ENCODE data around the gene TIMM17A.

TIMM17A gene

GRCh38 chr1:201955009-201955728 lies at the start of gene TIMM17A:
TSS of gene TIMM17A (plus strand) at chr1:201955503. CDS start at chr1:201955527, 24 bp downstream.
- DNase-seq (ENCODE audit: low read depth), result peak; percentile 99

DNA sequence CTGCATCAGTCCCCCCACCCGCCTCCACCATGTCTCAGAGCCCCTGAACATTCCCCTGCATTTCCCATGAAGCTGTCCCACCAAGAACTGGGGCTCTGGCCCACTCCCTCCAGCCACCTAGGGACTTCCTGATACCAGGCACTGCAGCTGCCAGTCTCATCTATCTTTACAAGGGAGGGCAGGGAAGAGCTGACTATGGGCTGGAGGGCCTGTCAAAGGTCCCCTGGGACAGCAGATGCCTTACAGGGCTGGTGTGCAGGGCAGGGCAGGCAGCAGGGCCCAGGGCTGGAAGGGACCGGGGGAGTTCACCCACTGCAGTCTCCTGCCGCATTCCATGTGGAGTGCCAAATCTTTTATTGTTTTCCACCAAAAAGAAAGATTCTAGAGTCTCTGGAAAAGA lies 49.0 kb upstream of the TIMM17A start:
- no peak for DNase-seq (ENCODE audit: low read depth)

DNA sequence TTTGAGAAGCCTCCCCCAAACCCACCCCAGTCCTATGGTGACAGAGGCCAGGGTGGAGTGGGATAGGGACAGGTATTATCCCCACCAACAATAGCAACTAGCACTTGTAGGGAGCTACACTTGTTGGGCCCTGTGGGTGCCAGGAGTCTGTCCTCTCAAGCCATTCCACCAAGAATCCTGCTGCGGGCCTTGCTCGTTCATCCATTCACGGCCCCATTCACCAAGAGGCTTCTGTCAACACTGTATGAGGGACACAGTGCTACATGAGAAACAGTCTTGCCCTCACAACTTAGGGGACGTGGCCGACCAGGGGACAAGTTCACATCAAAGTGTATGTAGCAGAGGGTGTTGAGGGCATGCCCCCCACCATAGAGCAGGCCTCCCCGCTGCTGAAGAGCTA lies 47.7 kb upstream of the TIMM17A start:
- no peak for DNase-seq (ENCODE audit: low read depth)

GRCh38 chr1:201911826-201912571 lies 43.3 kb upstream of the TIMM17A start:
- no peak for DNase-seq (ENCODE audit: low read depth)

DNA sequence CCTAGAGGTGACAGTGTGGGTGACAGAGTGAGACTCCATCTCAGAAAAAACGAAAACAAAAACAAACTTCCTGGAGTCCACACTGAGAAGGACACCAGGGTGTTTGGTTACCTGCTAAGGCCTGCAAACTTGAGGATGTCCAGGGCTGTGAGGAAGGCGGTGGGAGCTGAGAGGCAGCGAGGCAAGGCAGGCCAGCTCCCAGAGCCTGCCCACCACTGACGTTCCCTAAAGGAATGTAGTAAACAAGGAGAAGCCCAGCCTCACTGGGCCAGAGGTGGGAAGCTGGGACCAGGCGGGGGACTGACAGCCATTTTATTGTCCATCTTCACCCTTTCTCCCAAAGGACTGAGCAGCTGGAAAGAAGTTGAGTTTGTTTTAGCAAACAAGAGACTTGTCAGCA lies 42.5 kb upstream of the TIMM17A start:
- DNase-seq (ENCODE audit: low read depth), result peak; percentile 28

DNA sequence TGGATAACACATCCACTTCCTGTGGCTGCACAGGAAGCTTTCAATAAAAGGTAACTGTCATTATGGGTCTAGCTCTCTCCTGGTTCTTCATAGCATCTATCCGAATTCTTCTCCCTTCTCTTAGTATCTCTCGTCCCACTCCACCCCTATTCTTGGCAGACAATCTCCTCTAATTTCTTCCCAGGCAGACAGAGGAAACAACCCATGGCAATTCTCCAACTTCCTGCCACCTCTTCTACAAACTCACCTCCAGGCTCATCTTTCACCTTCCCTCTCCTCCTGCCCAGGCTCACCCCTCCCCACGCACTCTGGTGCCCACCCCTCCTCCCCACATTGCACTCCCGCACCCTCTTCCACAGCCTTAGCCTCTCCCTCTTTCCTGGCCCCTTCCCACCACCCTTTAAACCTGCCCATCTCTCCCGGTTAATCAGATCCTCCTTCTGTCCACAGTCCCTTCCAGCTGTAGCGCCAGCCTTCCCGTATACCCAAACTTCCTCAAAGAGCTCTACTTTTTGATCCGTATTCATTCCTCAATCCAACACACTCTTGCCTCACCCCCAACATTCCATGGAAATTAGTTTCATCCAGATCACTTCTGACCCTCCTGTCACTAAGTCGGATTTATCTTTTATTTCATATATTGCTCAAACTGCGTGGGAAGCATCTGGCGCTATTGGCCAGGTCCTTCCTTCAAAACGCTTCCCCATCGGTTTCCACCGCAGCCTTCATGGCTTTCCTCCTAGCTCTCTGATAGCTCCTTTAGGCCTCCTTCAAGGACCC lies 40.7 kb upstream of the TIMM17A start:
- DNase-seq (ENCODE audit: low read depth), result no peak

- peak; percentile 97 for DNase-seq (ENCODE audit: low read depth)
Observed at GRCh38 chr1:201916649-201917249, 38.6 kb upstream of the TIMM17A start.

DNA sequence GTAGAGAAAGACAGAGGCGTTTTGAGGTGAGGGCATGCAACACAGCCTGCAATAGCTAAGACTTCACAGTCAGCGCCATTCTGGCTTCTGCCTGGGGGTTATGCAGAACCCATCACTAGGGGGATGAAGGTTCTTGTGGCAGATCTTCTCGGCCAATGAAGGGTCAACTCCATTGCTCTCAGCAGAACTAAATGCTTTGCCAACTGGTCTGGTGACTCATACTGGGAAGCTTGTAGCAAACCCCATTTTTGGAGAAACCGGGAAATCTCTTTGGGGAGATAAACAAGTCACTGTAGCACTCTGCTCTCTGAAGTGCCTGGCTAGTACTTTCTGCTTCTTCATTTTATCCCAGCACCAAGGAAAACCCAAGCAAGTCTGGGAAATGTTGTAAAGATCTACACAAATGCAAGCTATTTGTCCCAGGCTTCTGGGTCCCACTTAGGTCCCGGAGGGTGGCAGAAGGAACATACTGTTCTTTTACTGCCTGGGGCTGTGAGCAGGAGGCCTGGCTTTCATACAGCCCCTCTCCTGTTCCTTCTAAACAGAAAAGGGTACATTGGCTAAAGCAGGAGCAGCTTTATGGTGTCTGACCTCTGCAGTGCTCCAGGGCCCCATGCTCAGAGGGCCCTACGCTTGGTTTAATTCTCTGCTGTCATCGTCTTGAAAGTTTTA lies 37.8 kb upstream of the TIMM17A start:
- DNase-seq (ENCODE audit: low read depth), result peak; percentile 76

GRCh38 chr1:201918343-201918742 lies 37.0 kb upstream of the TIMM17A start:
- no peak for DNase-seq (ENCODE audit: low read depth)

DNA sequence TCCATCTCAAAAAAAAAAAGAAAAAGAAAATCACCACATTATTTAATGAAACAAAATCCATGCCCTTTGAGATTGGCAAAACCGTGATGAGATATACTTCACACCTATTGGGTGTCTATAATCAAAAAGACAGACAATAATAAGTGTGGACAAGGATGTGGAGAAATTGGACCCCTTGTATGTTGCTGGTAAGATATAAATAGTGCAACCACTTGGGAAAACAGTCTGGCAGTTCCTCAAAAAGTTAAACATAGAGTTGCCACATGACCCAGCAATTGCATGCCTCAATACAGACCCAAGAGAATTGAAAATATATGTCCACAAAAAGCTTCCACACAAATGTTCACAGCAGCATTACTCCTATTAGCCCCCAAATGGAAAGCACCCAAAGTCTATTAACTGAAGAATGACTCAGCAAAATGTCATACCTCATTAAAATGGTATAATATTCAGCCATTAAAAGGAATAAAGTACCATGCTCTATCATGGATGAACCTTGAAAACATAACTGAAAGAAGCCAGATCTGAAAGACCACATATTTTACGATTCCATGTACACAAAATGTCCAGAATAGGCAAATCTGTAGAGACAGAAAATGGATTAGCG lies 33.2 kb upstream of the TIMM17A start:
- no peak for DNase-seq (ENCODE audit: low read depth)

DNA sequence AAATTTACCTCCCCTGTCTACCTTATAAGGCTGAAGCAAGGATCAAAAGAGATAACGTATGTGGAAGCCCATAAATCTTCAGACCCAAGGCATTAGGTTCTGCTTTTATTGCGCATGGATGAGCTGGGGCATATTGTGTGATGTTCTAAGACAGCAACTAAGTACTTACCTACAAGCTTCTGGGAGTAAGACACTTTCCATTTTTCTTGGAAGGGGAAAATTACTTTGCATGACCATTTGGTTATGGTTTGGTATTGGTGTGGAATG lies 30.1 kb upstream of the TIMM17A start:
- no peak for DNase-seq (ENCODE audit: low read depth)

DNA sequence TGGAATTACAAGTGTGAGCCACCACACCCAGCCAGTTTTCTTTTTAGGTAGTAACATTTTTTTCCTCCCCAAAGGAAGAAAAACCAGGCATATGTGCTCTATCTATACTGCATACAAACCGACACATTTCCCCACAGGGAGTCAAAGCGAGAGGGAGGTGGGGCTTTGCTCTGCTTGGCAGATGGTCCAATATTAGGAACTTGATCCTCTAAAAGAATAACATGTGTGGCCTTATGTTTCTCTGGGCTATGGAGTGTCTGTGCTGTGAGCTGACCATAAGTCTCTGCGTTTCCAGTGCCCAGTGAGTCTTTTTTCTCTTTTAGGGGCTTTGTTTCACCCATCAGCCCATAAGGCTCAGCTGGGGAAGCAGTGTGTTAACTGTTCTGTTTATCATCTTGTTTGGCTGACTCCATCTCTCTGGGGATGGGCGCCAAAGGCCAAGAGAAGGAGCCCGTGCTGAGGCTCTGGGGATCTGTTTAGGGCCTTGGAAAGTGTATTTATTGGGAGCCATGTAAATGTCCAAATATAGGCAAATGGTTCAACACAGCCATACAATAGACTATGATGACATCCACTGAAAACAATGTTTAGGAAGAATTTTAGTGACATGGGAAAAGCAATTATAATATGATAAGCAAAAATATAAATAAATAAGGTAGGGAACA lies 29.2 kb upstream of the TIMM17A start:
- no peak for DNase-seq (ENCODE audit: low read depth)

DNA sequence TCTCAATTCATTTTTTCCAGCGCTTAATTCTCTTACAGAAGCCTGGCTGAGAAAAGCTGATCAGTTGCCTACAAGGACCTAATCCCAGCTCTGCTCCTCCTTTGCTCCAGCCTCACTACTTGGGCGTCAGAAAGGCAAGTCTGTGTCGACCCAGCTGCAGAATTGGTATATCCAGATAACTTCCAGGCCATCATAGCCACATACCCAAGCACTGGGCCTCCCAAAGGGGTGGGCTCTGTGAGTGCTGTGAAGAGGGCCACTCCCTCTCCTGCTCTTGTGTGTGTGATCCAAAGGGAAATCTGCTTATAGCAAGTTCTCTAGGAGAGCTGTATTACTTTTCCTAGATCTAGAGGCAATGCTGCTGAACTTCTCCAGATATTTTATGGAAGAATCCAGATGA lies 27.0 kb upstream of the TIMM17A start:
- DNase-seq (ENCODE audit: low read depth), result no peak

DNA sequence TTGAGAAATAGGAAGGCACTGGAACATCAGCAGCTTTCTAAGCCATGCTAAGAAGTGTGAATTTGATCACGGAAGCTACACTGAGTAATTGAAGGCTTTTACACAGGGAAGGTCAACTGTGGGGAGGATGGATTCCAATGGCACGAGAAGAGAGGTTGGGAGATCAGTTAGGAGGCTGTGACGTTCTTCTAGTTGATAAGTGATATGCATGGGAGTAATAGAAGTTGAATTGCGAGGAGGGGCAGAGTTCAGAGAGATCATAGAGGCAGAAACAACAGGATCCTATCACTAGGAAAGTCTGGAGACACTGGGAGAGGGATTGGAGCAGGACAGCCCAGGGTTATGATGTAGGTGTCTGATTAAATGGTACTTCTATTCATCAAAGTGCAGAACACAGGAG lies 25.2 kb upstream of the TIMM17A start:
- DNase-seq (ENCODE audit: low read depth), result no peak

GRCh38 chr1:201930803-201931202 lies 24.5 kb upstream of the TIMM17A start:
- DNase-seq (ENCODE audit: low read depth), result no peak

DNA sequence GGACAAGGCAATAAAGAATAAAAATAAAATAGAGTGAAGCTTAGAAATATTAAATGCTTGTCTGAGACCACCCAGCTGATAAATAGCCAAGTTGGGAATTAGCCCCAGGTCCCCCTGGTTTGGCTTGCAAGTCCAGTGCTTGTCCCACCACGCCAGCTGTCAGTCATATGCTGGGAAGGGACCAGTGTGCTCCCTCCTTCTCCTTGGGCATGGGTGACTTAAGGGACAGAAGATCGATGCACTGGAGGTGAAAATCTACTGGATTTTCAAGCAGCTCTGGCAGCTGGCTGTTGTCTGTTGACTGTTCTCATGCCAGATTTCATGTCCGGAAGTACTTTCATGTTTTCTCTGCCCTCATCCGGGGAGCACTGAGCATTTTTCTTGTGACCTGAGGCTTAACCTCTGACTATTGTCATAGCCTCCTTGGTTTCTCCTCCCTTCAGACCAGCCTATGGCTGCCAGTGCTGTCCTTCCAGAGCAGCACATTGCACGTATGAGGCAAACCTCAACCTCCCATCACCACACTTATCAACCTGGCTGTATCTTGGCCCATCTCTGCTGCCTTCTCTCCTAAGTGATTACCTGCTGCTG lies 21.4 kb upstream of the TIMM17A start:
- DNase-seq (ENCODE audit: low read depth), result peak; percentile 49

DNA sequence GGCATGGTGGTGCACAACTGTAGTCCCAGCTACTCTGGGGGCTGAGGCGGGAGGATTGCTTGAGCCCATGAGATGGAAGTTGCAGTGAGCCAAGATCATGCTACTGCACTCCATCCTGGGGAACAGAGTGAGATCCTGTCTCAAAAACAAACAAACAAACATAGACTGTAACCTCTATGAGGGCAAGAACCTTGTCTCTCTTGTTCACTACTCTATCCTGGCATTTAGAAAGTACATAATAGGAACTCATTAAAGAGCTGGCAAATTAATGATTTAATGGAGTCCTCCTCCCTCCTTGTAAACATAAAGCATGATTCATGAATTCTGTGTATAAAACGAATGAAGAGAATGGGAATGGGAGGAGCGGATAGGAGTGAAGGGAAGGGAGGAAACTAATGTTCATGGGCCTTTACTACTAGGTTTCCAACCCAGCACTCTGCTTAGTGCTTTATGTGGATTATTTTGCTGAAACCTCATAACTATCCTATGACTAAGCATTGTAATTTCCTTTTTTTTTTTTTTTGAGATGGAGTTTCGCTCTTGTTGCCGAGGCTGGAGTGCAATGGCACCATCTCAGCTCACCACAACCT lies 17.6 kb upstream of the TIMM17A start:
- DNase-seq (ENCODE audit: low read depth), result peak; percentile 88

GRCh38 chr1:201938440-201939035 lies 16.8 kb upstream of the TIMM17A start:
- no peak for DNase-seq (ENCODE audit: low read depth)

- DNase-seq (ENCODE audit: low read depth), result no peak
Observed at GRCh38 chr1:201939148-201939547, 16.2 kb upstream of the TIMM17A start.

DNA sequence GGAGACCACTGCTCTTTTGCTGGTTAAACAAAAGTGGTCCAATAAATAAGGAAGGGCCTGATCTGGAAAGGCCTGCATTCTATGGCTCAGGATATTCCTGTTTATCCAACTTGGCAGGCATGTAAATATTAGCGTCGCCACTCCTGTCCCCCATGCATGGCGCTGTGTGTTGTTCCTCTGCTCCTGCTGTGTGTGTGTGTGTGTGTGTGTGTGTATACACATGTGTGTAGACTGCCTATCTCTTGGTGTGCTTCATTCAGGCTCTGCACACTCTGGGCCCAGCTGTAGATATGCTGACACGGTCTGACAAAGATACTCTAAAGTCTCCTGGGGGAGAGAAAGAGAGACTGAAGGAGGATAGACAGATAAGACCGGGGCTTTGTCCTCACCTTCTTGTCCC lies 15.7 kb upstream of the TIMM17A start:
- no peak for DNase-seq (ENCODE audit: low read depth)
